HCT116 (cell line): ENCODE results near the gene TICRR. TPM values are rescaled to one million over a fixed set of nuclear protein-coding genes. Genes with fewer than 3 reads are reported as not detected.

Source experiments
- ATAC-seq: fragments of 200-7000 bp; cut with Tn5 transposase; 2 replicates; pipeline ENCODE4 v1.9.1; 2020; ENCODE audit warnings: mild to moderate bottlenecking, moderate library complexity
- BruUV-seq: library from RNA; stranded (reverse); fragments of 400-500 nt; replicated peaks from 2 replicates; lab custom pipeline; 2021; lab: Mats Ljungman, UMichigan
- CTCF ChIA-PET: fragments of 300-600 bp; sonication (Branson Sonifier 250); formaldehyde crosslinking; loops from one replicate; lab custom pipeline; 2021; ENCODE audit warnings: antibody characterized with exemption; lab: Charles Lee
- POLR2A ChIA-PET: fragments of 300-600, 350-600 bp; sonication (Branson Sonifier 250); formaldehyde crosslinking; loops from one replicate; lab custom pipeline; 2021; ENCODE audit warnings: antibody characterized with exemption; lab: Charles Lee
- RAD21 ChIA-PET, 2 experiments: fragments of 300-600 bp; sonication (Branson Sonifier 250); formaldehyde crosslinking; loops; one replicate each; lab custom pipeline; 2023; ENCODE audit warnings: low total read pairs in 2 of 2; ENCODE audit not compliant: uncharacterized antibody in 2 of 2, unreplicated experiment in 2 of 2, low non-redundant PET in 1 of 2; lab: Charles Lee
- DNase-seq: peaks from one replicate; pipeline ENCODE4 v3.0.0-alpha.2; 2010; ENCODE audit warnings: low read depth, low spot score
- H2AFZ ChIP-seq: fragments of 200-600 bp; shearing (Covaris generic), sonication (generic); 2 replicates; pipeline ENCODE4 v1.6.1; 2017; ENCODE audit warnings: low read depth, mixed run types, mixed read lengths, antibody characterized with exemption, low read length; ENCODE audit not compliant: poor library complexity, severe bottlenecking
- H3K27ac ChIP-seq: 2 replicates; pipeline ENCODE4 v1.5.1; 2012; ENCODE audit warnings: low read depth, low read length
- H3K27me3 ChIP-seq: fragments of 200-600 bp; sonication (generic); 2 replicates; pipeline ENCODE4 v1.6.1; 2016; ENCODE audit warnings: mixed run types, low read length, mixed read lengths; ENCODE audit not compliant: insufficient read depth
- H3K36me3 ChIP-seq, 2 experiments: fragments of 200-500 bp in 1 of 2; fragments of 200-600 bp in 1 of 2; sonication (Bioruptor generic) in 1 of 2; sonication (generic) in 1 of 2; 2 replicates each; pipeline versions ENCODE4 v1.5.1 to v1.6.1; 2014 to 2016; ENCODE audit warnings: low read length in 2 of 2, inconsistent platforms in 1 of 2, mixed read lengths in 1 of 2, mixed run types in 1 of 2; ENCODE audit not compliant: insufficient read depth in 2 of 2, control insufficient read depth in 1 of 2
- H3K4me1 ChIP-seq, 2 experiments: fragments of 200-600 bp in 1 of 2; sonication (generic) in 1 of 2; 2 replicates each; pipeline versions ENCODE4 v1.5.1 to v1.6.1; 2012 to 2017; ENCODE audit warnings: low read length in 2 of 2, inconsistent platforms in 1 of 2, mild to moderate bottlenecking in 1 of 2, mixed read lengths in 1 of 2, mixed run types in 1 of 2, moderate library complexity in 1 of 2; ENCODE audit not compliant: insufficient read depth in 2 of 2, control insufficient read depth in 1 of 2
- H3K4me2 ChIP-seq: fragments of 200-600 bp; sonication (generic); 2 replicates; pipeline ENCODE4 v1.6.1; 2017; ENCODE audit warnings: mixed run types, low read length, mixed read lengths
- H3K4me3 ChIP-seq, 2 experiments: fragments of 200-600 bp in 1 of 2; sonication (generic) in 1 of 2; replicated peaks in 1 of 2; 2 replicates each; pipeline ENCODE4 v1.5.1; 2011 to 2016; ENCODE audit warnings: low read length in 2 of 2, control low read depth in 1 of 2, low read depth in 1 of 2, mild to moderate bottlenecking in 1 of 2, mixed read lengths in 1 of 2, mixed run types in 1 of 2
- H3K79me2 ChIP-seq: fragments of 200-600 bp; sonication (generic); 2 replicates; pipeline ENCODE4 v1.6.1; 2017; ENCODE audit warnings: mild to moderate bottlenecking, mixed run types, low read length, moderate library complexity, mixed read lengths; ENCODE audit not compliant: insufficient read depth
- H3K9ac ChIP-seq: fragments of 200-600 bp; sonication (generic); 2 replicates; pipeline ENCODE4 v1.6.1; 2016; ENCODE audit warnings: low read length, mixed read lengths
- H3K9me2 ChIP-seq: fragments of 200-600 bp; sonication (generic), shearing (Covaris generic); 2 replicates; pipeline ENCODE4 v1.6.1; 2017; ENCODE audit warnings: mixed run types, mild to moderate bottlenecking, moderate library complexity; ENCODE audit not compliant: insufficient read depth
- H3K9me3 ChIP-seq, 2 experiments: fragments of 200-500 bp in 1 of 2; fragments of 200-600 bp in 1 of 2; sonication (Bioruptor generic) in 1 of 2; sonication (generic) in 1 of 2; 2 replicates each; pipeline ENCODE4 v1.6.1; 2014 to 2017; ENCODE audit warnings: low read length in 2 of 2, mixed read lengths in 2 of 2, inconsistent platforms in 1 of 2, low read depth in 1 of 2, mild to moderate bottlenecking in 1 of 2, mixed run types in 1 of 2, moderate library complexity in 1 of 2; ENCODE audit not compliant: control insufficient read depth in 1 of 2, insufficient read depth in 1 of 2
- H4K20me1 ChIP-seq: fragments of 200-600 bp; sonication (generic), shearing (Covaris generic); 2 replicates; pipeline ENCODE4 v1.6.1; 2017; ENCODE audit warnings: mixed run types, mild to moderate bottlenecking, moderate library complexity; ENCODE audit not compliant: insufficient read depth
- EZH2phosphoT487 ChIP-seq: fragments of 200-600 bp; IDR thresholded peaks from 2 replicates; pipeline ENCODE4 v1.6.1; 2018; ENCODE audit warnings: antibody characterized with exemption, borderline replicate concordance
- FOSL1 ChIP-seq: IDR thresholded peaks from 2 replicates; pipeline ENCODE4 v1.6.1; 2012; ENCODE audit warnings: low read depth
- JUND ChIP-seq: IDR thresholded peaks from 2 replicates; pipeline ENCODE4 v1.6.1; 2012
- RAD21 ChIP-seq: IDR thresholded peaks from 2 replicates; pipeline ENCODE4 v1.6.1; 2012; ENCODE audit warnings: low read depth, mild to moderate bottlenecking
- REST ChIP-seq: IDR thresholded peaks from 2 replicates; pipeline ENCODE4 v1.6.1; 2012; ENCODE audit warnings: low read depth
- intact Hi-C: fragments of 100-400 bp; cut with micrococcal nuclease; formaldehyde crosslinking; loops from 2 replicates; pipeline ENCODE4 v1.10.0; 2022
- total RNA-seq: library from RNA; stranded (reverse); gene quantifications from one replicate; pipeline ENCODE4 v1.2.1, GENCODE V29; 2021; ENCODE audit not compliant: unreplicated experiment
- TF ChIP-seq, protein P1 (sequence below): IDR thresholded peaks from 2 replicates; pipeline ENCODE4 v1.6.1; 2012

TICRR gene
- total RNA-seq, 1 experiment from 2014 or later, result 24.8 TPM

- ATAC-seq (peak; percentile 46), DNase-seq (no peak)
- Histone ChIP-seq H3K9ac (no peak overlapping the region), H4K20me1 (no peaks in the 10 kb centered on the region), H3K79me2 (no peaks in the 10 kb centered on the region), H3K4me3 (no peak overlapping the region), H3K4me1 (peaks cover 0 to 4% of the 10 kb centered on the region in 2 experiments; a peak in 2 of 4 replicates), H3K36me3 (no peaks in the 10 kb centered on the region), H3K9me2 (no peaks in the 10 kb centered on the region), H3K27me3 (no peaks in the 10 kb centered on the region), H3K9me3 (no peaks in the 10 kb centered on the region), H2AFZ (no peak overlapping the region), H3K4me2 (peak overlapping the region; percentile 56; the same call in 1 of the 2 replicates), H3K27ac (no peak overlapping the region)
- TF ChIP-seq, protein P1, sequence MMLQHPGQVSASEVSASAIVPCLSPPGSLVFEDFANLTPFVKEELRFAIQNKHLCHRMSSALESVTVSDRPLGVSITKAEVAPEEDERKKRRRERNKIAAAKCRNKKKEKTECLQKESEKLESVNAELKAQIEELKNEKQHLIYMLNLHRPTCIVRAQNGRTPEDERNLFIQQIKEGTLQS, result no peak
- TF ChIP-seq EZH2phosphoT487 (no peak), REST (no peak), FOSL1 (no peak), JUND (no peak), RAD21 (no peak)
- BruUV-seq, result no TSS peak
- intact Hi-C loops, result no loop called here
- ChIA-PET RAD21 (interaction anchor here (0.6 to 1.1 kb wide), 2 partner anchors 65 to 93 kb away, joined by 4 to 5 read pairs; no protein-coding TSS in a partner anchor), CTCF (interaction anchor here (1.1 to 1.9 kb wide), 6 partner anchors 11 to 242 kb away, joined by 3 to 7 read pairs (median 4); no protein-coding TSS in a partner anchor), POLR2A (no interaction called here)
These were observed 71.3 kb downstream of the TICRR start for GRCh38 chr15:89646416-89647141.
